GM12864 (cell line): ENCODE results near the gene CTU1.

ENCODE experiments used
- DNase-seq: peaks from one replicate; pipeline ENCODE4 v3.0.0-alpha.2; 2011; ENCODE audit warnings: low read depth
- H3K4me3 ChIP-seq: 2 replicates; pipeline ENCODE4 v1.5.1; 2011; ENCODE audit warnings: mild to moderate bottlenecking, low read depth, low read length, control low read depth
- CTCF ChIP-seq: IDR thresholded peaks from 2 replicates; pipeline ENCODE4 v1.5.1; 2011; ENCODE audit warnings: low read depth, mild to moderate bottlenecking, moderate library complexity, low read length, control low read depth, inconsistent platforms; ENCODE audit errors: missing control alignments

The CTU1 gene

GRCh38 chr19:51119101-51119500, 10.9 kb upstream of the CTU1 start:
- no peak for TF ChIP-seq CTCF
- no peak for DNase-seq
- no peak overlapping the region for H3K4me3 ChIP-seq

GRCh38 chr19:51116736-51117286, 8.6 kb upstream of the CTU1 start:
- no peak for TF ChIP-seq CTCF
- DNase-seq, result no peak
- no peak overlapping the region for H3K4me3 ChIP-seq

GRCh38 chr19:51114087-51114729, 6.0 kb upstream of the CTU1 start:
- TF ChIP-seq CTCF, result no peak
- H3K4me3 ChIP-seq, result no peak overlapping the region
- no peak for DNase-seq

- DNase-seq, result no peak
- TF ChIP-seq CTCF, result no peak
- H3K4me3 ChIP-seq, result no peak overlapping the region
Observed at GRCh38 chr19:51111606-51112005, 3.4 kb upstream of the CTU1 start.

- no peak overlapping the region for H3K4me3 ChIP-seq
- no peak for TF ChIP-seq CTCF
- no peak for DNase-seq
Observed at GRCh38 chr19:51110666-51110971, 2.4 kb upstream of the CTU1 start.

- peak overlapping the region; percentile 54 for H3K4me3 ChIP-seq
- no peak for TF ChIP-seq CTCF
- no peak for DNase-seq
Observed at GRCh38 chr19:51108805-51109146, 567 bp upstream of the CTU1 start.

GRCh38 chr19:51107406-51108065, 673 bp downstream of the CTU1 start:
- peak; percentile 19 for TF ChIP-seq CTCF
- peak overlapping the region; percentile 96 for H3K4me3 ChIP-seq
- no peak for DNase-seq
